ENCODE data around the gene FOXO1.

Gene FOXO1

GRCh38 chr13:40571338-40571963 is 95.0 kb downstream of the FOXO1 start:
- Histone ChIP-seq H3K9me3 (ENCODE audit: control insufficient read depth, insufficient read depth, low read length) (no peaks in the 10 kb centered on the region), H3K36me3 (ENCODE audit: control insufficient read depth, low read length) (peaks cover 28% of the 10 kb centered on the region), H3K79me2 (ENCODE audit: control insufficient read depth, low read length) (peaks cover 100% of the 10 kb centered on the region), H3K27ac (ENCODE audit: low read depth, low read length) (peak overlapping the region; percentile 73), H3K4me2 (ENCODE audit: low read length) (peak overlapping the region; percentile 82), H3K4me1 (ENCODE audit: control insufficient read depth, low read length) (peaks cover 100% of the 10 kb centered on the region), H3K4me3 (ENCODE audit: low read length) (peak overlapping the region; percentile 60), H4K20me1 (ENCODE audit: control insufficient read depth, insufficient read depth, low read depth, low read length) (peaks cover 25% of the 10 kb centered on the region), H3F3A (ENCODE audit: control insufficient read depth, insufficient read depth) (peaks cover 34% of the 10 kb centered on the region), H3K9me2 (replicated peaks; ENCODE audit: control insufficient read depth, low read length) (no peaks in the 10 kb centered on the region), H3K27me3 (ENCODE audit: control insufficient read depth, low read length) (no peaks in the 10 kb centered on the region)
- TF ChIP-seq CTCF (IDR thresholded peaks at IDR 0.05; ENCODE audit: low read depth, low read length, poor library complexity, severe bottlenecking) = no peak
- no peak for TF ChIP-seq EZH2phosphoT487 (IDR thresholded peaks at IDR 0.05; ENCODE audit: borderline replicate concordance, low read length)

- Histone ChIP-seq H3K27me3 (ENCODE audit: control insufficient read depth, low read length) (no peaks in the 10 kb centered on the region), H3F3A (ENCODE audit: control insufficient read depth, insufficient read depth) (peaks cover 30% of the 10 kb centered on the region), H3K4me2 (ENCODE audit: low read length) (peak overlapping the region; percentile 82), H3K27ac (ENCODE audit: low read depth, low read length) (peak overlapping the region; percentile 73), H3K36me3 (ENCODE audit: control insufficient read depth, low read length) (peaks cover 25% of the 10 kb centered on the region), H3K9me3 (ENCODE audit: control insufficient read depth, insufficient read depth, low read length) (no peaks in the 10 kb centered on the region), H3K9me2 (replicated peaks; ENCODE audit: control insufficient read depth, low read length) (no peaks in the 10 kb centered on the region), H3K4me3 (ENCODE audit: low read length) (peak overlapping the region; percentile 42), H4K20me1 (ENCODE audit: control insufficient read depth, insufficient read depth, low read depth, low read length) (peaks cover 25% of the 10 kb centered on the region), H3K4me1 (ENCODE audit: control insufficient read depth, low read length) (peaks cover 100% of the 10 kb centered on the region), H3K79me2 (ENCODE audit: control insufficient read depth, low read length) (peaks cover 100% of the 10 kb centered on the region)
- TF ChIP-seq CTCF (IDR thresholded peaks at IDR 0.05; ENCODE audit: low read depth, low read length, poor library complexity, severe bottlenecking) = no peak
These were observed 95.5 kb downstream of the FOXO1 start for GRCh38 chr13:40570930-40571329.

DNA sequence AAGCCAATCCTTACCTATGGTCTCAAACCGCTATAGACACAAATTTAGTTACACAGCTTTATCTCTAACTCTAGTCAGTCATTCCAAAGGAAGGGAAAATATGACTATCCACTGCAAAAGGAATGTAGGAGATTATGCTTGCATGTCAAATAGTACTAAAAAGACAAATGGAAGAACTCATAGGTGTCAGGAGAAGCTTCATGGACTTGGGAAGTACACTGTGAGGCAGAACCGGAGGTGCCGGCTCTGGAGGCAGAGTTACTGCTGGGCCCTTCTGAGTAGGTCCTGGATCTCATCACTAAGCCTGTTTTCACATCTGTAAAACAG is 97.5 kb downstream of the FOXO1 start:
- peak overlapping the region; percentile 9 for H3K27ac ChIP-seq (ENCODE audit: low read depth, low read length)
- no peaks in the 10 kb centered on the region for H3K27me3 ChIP-seq (ENCODE audit: control insufficient read depth, low read length)
- H3K4me2 ChIP-seq (ENCODE audit: low read length) = peak overlapping the region; percentile 40
- H3K4me3 ChIP-seq (ENCODE audit: low read length) = no peak overlapping the region
- TF ChIP-seq CTCF (IDR thresholded peaks at IDR 0.05; ENCODE audit: low read depth, low read length, poor library complexity, severe bottlenecking) = no peak
- no peak for TF ChIP-seq EZH2phosphoT487 (IDR thresholded peaks at IDR 0.05; ENCODE audit: borderline replicate concordance, low read length)
- peaks cover 21% of the 10 kb centered on the region for H3K36me3 ChIP-seq (ENCODE audit: control insufficient read depth, low read length)
- peaks cover 22% of the 10 kb centered on the region for H4K20me1 ChIP-seq (ENCODE audit: control insufficient read depth, insufficient read depth, low read depth, low read length)
- H3K9me3 ChIP-seq (ENCODE audit: control insufficient read depth, insufficient read depth, low read length) = no peaks in the 10 kb centered on the region
- peaks cover 100% of the 10 kb centered on the region for H3K4me1 ChIP-seq (ENCODE audit: control insufficient read depth, low read length)
- peaks cover 15% of the 10 kb centered on the region for H3F3A ChIP-seq (ENCODE audit: control insufficient read depth, insufficient read depth)
- H3K79me2 ChIP-seq (ENCODE audit: control insufficient read depth, low read length) = peaks cover 100% of the 10 kb centered on the region
- H3K9me2 ChIP-seq (replicated peaks; ENCODE audit: control insufficient read depth, low read length) = no peaks in the 10 kb centered on the region
